ENCODE results near the gene SBF2. TPM values are rescaled to one million over a fixed set of nuclear protein-coding genes. Genes with fewer than 3 reads are reported as not detected.

Gene SBF2
- total and polyA plus RNA-seq, 10 donors: 3.6 to 70.9 (median 57.1) TPM

- intact Hi-C loops (cut with DNase I; ENCODE audit: low total_unique reads): no loop called here
- Histone ChIP-seq H3K27ac (no peak overlapping the region), H3K4me1 (no peaks in the 10 kb centered on the region), H3K9me3 (peaks cover 9 to 42% (median 38%) of the 10 kb centered on the region in 8 donors), H3K36me3 (no peaks in the 10 kb centered on the region), H3K27me3 (replicated peaks in 1 of 7) (no peaks in the 10 kb centered on the region), H3K4me3 (no peak overlapping the region)
- TF ChIP-seq POLR2A (IDR thresholded peaks at IDR 0.05): no peak
- TF ChIP-seq, protein P1, sequence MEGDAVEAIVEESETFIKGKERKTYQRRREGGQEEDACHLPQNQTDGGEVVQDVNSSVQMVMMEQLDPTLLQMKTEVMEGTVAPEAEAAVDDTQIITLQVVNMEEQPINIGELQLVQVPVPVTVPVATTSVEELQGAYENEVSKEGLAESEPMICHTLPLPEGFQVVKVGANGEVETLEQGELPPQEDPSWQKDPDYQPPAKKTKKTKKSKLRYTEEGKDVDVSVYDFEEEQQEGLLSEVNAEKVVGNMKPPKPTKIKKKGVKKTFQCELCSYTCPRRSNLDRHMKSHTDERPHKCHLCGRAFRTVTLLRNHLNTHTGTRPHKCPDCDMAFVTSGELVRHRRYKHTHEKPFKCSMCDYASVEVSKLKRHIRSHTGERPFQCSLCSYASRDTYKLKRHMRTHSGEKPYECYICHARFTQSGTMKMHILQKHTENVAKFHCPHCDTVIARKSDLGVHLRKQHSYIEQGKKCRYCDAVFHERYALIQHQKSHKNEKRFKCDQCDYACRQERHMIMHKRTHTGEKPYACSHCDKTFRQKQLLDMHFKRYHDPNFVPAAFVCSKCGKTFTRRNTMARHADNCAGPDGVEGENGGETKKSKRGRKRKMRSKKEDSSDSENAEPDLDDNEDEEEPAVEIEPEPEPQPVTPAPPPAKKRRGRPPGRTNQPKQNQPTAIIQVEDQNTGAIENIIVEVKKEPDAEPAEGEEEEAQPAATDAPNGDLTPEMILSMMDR (IDR thresholded peaks at IDR 0.05 in 8 of 11, conservative IDR thresholded peaks at IDR 0.05 in 3 of 11): no peak
- TF ChIP-seq POLR2AphosphoS5 (IDR thresholded peaks at IDR 0.05): no peak
- DNase-seq: no peak
Measured at GRCh38 chr11:10048350-10048749, 245.7 kb downstream of the SBF2 start.

- peaks cover 9 to 46% (median 39%) of the 10 kb centered on the region in 8 donors for H3K9me3 ChIP-seq
- no peak overlapping the region for H3K27ac ChIP-seq
- intact Hi-C loops (cut with DNase I; ENCODE audit: low total_unique reads): no loop called here
- no peak for DNase-seq
- peaks cover 0 to 9% (median 0%) of the 10 kb centered on the region in 6 donors for H3K36me3 ChIP-seq
- H3K27me3 ChIP-seq (replicated peaks in 1 of 7): no peaks in the 10 kb centered on the region
- WGBS, 5 donors: 91 to 97% (median 93%) methylated on average over 5 of the region's 5 CpGs
- TF ChIP-seq, protein P1 (IDR thresholded peaks at IDR 0.05 in 8 of 11, conservative IDR thresholded peaks at IDR 0.05 in 3 of 11): no peak
- TF ChIP-seq POLR2A (IDR thresholded peaks at IDR 0.05) (no peak), POLR2AphosphoS5 (IDR thresholded peaks at IDR 0.05) (no peak)
- no peak overlapping the region for H3K4me3 ChIP-seq
- H3K4me1 ChIP-seq: peaks cover 0 to 17% (median 0%) of the 10 kb centered on the region in 6 donors
Measured at GRCh38 chr11:10044618-10045017, 249.4 kb downstream of the SBF2 start.

GRCh38 chr11:10042699-10043098 is 251.3 kb downstream of the SBF2 start:
- 33 to 59% (median 41%) methylated on average over 4 of the region's 4 CpGs for WGBS, 5 donors
- Histone ChIP-seq H3K4me3 (no peak overlapping the region), H3K4me1 (peaks cover 0 to 23% (median 0%) of the 10 kb centered on the region in 6 donors), H3K9me3 (peaks cover 9 to 46% (median 39%) of the 10 kb centered on the region in 8 donors), H3K36me3 (peaks cover 0 to 9% (median 0%) of the 10 kb centered on the region in 6 donors), H3K27me3 (replicated peaks in 1 of 7) (no peaks in the 10 kb centered on the region), H3K27ac (peak overlapping the region in 2 of 8 donors; percentile 35 to 47)
- intact Hi-C loops (cut with DNase I; ENCODE audit: low total_unique reads): no loop called here
- TF ChIP-seq, protein P1 (IDR thresholded peaks at IDR 0.05 in 8 of 11, conservative IDR thresholded peaks at IDR 0.05 in 3 of 11): no peak
- TF ChIP-seq POLR2A (IDR thresholded peaks at IDR 0.05) (no peak), POLR2AphosphoS5 (IDR thresholded peaks at IDR 0.05) (no peak)
- DNase-seq: no peak

- H3K4me3 ChIP-seq: no peak overlapping the region
- no peak for DNase-seq
- peak overlapping the region in 3 of 8 donors; percentile 13 to 47 (median 35) for H3K27ac ChIP-seq
- TF ChIP-seq POLR2AphosphoS5 (IDR thresholded peaks at IDR 0.05) (no peak), POLR2A (IDR thresholded peaks at IDR 0.05) (no peak)
- TF ChIP-seq, protein P1 (IDR thresholded peaks at IDR 0.05 in 8 of 11, conservative IDR thresholded peaks at IDR 0.05 in 3 of 11): no peak
- H3K4me1 ChIP-seq: peaks cover 0 to 23% (median 0%) of the 10 kb centered on the region in 6 donors
- 23 to 56% (median 43%) methylated on average over 1 to 2 of the region's 2 CpGs for WGBS, 5 donors
- intact Hi-C loops (cut with DNase I; ENCODE audit: low total_unique reads): no loop called here
- peaks cover 0 to 9% (median 0%) of the 10 kb centered on the region in 6 donors for H3K36me3 ChIP-seq
- H3K9me3 ChIP-seq: peaks cover 9 to 41% (median 36%) of the 10 kb centered on the region in 8 donors
- no peaks in the 10 kb centered on the region for H3K27me3 ChIP-seq (replicated peaks in 1 of 7)
Measured at GRCh38 chr11:10041748-10042446, 252.1 kb downstream of the SBF2 start.

Measured in spleen (tissue), 11 donors.